ENCODE results near the gene GRB14.

DNA sequence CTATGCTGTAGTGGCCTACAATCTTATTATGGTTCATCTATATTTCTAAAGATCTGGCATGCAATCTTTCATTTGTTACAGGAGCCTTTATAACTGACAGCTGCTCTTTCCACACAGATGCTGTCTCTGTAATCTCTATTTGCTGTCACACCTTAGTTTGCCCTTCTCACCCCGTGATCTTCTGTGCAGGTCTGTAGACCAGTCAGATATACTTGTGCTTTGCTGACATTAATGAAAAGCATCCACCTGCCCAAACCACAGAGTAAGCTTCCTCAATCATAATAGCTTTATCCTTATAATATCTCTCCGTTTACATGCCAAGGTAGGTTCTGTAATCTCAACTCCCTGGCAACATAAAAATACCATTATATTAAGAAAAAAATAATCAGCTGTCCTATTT, 122.4 kb downstream of the GRB14 start:
- TF ChIP-seq, protein P1, sequence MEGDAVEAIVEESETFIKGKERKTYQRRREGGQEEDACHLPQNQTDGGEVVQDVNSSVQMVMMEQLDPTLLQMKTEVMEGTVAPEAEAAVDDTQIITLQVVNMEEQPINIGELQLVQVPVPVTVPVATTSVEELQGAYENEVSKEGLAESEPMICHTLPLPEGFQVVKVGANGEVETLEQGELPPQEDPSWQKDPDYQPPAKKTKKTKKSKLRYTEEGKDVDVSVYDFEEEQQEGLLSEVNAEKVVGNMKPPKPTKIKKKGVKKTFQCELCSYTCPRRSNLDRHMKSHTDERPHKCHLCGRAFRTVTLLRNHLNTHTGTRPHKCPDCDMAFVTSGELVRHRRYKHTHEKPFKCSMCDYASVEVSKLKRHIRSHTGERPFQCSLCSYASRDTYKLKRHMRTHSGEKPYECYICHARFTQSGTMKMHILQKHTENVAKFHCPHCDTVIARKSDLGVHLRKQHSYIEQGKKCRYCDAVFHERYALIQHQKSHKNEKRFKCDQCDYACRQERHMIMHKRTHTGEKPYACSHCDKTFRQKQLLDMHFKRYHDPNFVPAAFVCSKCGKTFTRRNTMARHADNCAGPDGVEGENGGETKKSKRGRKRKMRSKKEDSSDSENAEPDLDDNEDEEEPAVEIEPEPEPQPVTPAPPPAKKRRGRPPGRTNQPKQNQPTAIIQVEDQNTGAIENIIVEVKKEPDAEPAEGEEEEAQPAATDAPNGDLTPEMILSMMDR (IDR thresholded peaks at IDR 0.05; ENCODE audit: borderline replicate concordance, extremely low read depth, low read length, poor library complexity, severe bottlenecking): no peak
- no peak for TF ChIP-seq EZH2 (IDR thresholded peaks at IDR 0.05; ENCODE audit: borderline replicate concordance, low read depth, low read length, severe bottlenecking)

All from DND-41 (cell line).